MM.1S (cell line): ENCODE results near the gene GPC5.

Source experiments
- CTCF ChIP-seq: fragments of 300-600 bp; sonication (generic); IDR thresholded peaks from 2 replicates; pipeline ENCODE4 v1.5.1; 2016; ENCODE audit warnings: antibody characterized with exemption, low read length, mixed read lengths
- EZH2 ChIP-seq: fragments of 300-600 bp; sonication (generic); optimal IDR thresholded peaks from 2 replicates; pipeline ENCODE3; 2017; ENCODE audit warnings: low read depth, mild to moderate bottlenecking, antibody characterized with exemption, low read length, mixed read lengths
- EZH2phosphoT487 ChIP-seq: fragments of 300-600 bp; sonication (generic); IDR thresholded peaks from 2 replicates; pipeline ENCODE4 v1.6.1; 2018; ENCODE audit warnings: antibody characterized with exemption, low read length

GRCh38 chr13:91710733-91711132 is 312.3 kb downstream of the GPC5 start:
- TF ChIP-seq CTCF (no peak), EZH2 (no peak), EZH2phosphoT487 (no peak)
